GM18511 (cell line): ENCODE data around the gene UBXN2A.
"Not testable (repeated sequence)": the region's sequence is repeated elsewhere in the genome, so short reads cannot be mapped to it uniquely, and the experiment has no call there.

Experiments used
- ATAC-seq: cut with Tn5 transposase; IDR thresholded peaks from one replicate; pipeline ENCODE4 v1.9.1; 2021; ENCODE audit warnings: mild to moderate bottlenecking, moderate library complexity; ENCODE audit not compliant: unreplicated experiment

The UBXN2A gene

GRCh38 chr2:24040511-24040910 is 100.2 kb downstream of the UBXN2A start:
- ATAC-seq: no peak

GRCh38 chr2:24043133-24043532 is 102.9 kb downstream of the UBXN2A start:
- not testable (repeated sequence) for ATAC-seq

DNA sequence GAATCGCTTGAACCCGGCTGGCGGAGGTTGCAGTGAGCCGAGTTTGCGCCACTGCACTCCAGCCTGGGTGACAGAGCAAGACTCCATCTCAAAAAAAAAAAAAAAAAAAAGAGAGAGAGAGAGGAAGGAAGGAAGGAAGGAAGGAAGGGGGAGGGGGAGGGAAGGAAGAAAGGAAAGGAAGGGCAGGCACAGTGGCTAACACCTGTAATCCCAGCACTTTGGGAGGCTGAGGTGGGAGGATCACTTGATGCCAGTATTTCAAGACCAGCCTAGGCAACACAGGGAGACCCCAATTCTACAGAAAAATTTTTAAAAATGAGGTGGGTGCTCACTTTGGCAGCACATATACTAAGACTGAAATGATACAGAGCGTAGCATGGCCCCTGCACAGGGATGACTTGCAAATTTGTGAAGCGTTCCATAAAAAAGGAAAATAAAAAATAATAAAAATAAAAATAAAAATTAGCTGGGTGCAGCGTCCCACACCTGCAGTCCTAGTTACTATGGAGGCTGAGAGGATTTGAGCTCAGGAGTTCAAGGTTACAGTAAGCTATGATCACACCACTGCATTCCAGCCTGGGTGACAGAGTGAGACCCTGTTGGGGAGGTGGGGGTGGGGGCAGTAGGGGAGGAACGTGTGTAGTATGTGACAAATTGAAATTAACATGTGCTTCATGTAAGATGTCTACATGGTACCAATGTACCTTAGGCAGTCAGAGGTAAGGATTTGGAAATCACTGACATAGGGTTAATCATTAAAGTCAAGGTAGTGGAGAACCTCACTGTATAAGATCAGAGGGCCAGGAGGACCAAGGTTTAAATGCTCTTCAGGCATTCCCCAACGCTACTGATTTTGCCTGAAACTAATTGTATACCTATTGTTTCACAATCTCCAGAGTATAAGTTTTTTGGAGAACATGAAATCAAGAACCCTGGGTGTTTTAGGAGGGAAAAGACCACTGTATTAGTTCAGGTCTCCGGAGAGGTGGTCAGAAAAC is 105.5 kb downstream of the UBXN2A start:
- no peak for ATAC-seq

DNA sequence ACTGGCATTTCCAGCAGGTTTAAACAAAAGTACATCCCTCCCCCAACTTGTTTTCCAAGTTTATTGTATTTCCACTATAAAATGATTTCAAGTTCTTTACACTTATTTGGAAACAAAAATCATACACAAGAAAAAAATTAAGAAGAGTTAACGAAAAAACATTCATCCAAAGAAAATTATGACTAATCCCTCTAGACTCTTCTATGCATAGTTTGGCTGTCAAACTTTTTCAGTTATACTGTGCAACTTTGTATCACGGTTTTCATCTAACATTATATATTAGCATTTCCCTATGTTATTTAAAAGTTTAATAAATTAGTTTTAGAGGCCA is 106.3 kb downstream of the UBXN2A start:
- ATAC-seq: no peak

DNA sequence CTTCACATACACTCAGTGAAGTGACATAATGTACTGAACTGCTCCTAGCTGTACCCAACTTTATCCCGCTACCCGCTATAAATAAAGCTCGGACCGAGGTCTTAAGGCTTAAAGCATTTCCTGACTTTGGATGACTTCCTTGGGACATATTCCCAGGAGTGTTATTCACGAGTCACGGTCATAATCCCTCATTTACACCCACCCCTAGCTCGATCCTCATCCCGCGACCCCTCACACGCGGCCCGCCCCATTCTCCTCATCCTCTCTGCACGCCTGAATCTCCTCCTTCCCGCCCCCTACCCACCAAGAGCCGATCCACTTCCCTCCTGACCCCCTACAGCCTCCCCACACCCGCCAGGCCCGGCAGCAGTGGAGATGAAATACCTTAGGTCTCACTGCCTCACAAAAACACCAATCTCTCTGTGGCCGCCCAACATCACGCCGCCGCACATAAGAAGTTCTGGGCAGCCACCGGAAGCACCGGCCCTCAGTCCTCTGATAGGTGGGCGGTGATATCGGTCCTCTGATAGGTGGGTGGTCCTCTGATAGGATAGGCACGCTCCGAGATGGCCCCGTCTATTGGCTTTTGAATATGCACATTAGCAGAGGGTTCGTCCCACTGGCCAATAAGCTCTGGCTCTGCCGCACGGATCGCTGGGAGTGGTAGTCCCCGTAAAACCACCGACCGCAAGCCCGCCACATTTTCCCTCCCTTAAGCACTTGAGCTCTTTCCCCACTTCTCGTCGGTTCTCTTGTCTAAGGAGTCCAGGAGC is 106.9 kb downstream of the UBXN2A start, which contains the start of gene WDCP:
WDCP (minus strand) TSS at position 462 of the 773 bp plus-strand sequence. CDS start 7,897 bp downstream, outside the sequence.
- peak; percentile 99 for ATAC-seq

GRCh38 chr2:24047703-24048033 is 107.4 kb downstream of the UBXN2A start:
- ATAC-seq: no peak

GRCh38 chr2:24048769-24049484 is 108.7 kb downstream of the UBXN2A start:
- ATAC-seq: no peak

- no peak for ATAC-seq
These were observed 109.3 kb downstream of the UBXN2A start, which contains the start of gene FKBP1B for GRCh38 chr2:24049485-24050021. Gene FKBP1B (plus strand): TSS chr2:24049741. CDS start chr2:24049850, 109 bp downstream.

GRCh38 chr2:24050041-24050979 is 110.0 kb downstream of the UBXN2A start:
- ATAC-seq: no peak

DNA sequence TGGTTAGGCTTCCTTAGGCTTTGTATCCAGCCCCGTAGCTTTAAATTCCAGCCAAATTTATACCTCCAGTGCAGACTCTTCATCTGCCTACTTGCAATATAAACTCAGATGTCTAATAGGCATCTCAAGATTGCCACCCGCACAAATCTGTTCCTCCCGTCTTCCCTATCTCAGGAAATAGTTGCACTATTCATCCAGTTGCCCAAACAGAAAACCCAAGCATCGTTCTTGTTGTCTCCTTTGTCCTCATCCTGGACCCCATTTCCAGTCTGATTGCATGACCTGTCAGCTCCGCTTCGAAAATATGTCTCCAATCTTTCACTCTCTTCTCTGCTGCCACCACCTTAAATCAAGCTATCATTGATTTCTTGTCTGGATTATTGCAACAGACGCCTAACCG is 111.6 kb downstream of the UBXN2A start:
- ATAC-seq: no peak

DNA sequence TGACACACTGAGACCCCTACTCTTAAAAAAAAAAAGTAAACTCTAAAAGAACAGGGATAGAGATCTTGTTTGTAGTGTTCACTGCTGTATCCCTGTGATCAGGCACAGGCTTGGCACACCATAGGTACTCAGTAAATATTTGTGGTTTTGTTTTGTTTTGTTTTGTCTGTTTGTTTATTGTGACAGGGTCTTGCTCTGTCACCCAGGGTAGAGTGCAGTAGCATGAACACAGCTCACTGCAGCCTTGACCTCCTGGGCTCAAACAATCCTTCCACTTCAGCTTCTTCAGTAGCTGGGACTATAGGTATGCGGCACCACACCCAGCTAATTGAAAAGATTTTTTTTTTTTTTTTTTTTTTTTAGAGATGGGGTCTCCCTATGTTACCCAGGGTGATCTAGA is 112.7 kb downstream of the UBXN2A start:
- ATAC-seq: no peak
